Esophagus mucosa (tissue), 1 donor: ENCODE measurements around the gene ZSWIM6. TPM values are rescaled to one million over a fixed set of nuclear protein-coding genes. Genes with fewer than 3 reads are reported as not detected.

Experiments used
- ATAC-seq: fragments of 200-7000 bp; cut with Tn5 transposase; one replicate; pipeline ENCODE4 v1.9.1; 2020
- total RNA-seq: library from RNA; stranded (reverse); gene quantifications from one replicate; pipeline ENCODE4 v1.2.4, GENCODE V29; 2023
- donor health status: DM: yes; HTN: yes; CAD: no.

Gene ZSWIM6
- total RNA-seq, 1 donor from 2014 or later = 6.3 TPM

DNA sequence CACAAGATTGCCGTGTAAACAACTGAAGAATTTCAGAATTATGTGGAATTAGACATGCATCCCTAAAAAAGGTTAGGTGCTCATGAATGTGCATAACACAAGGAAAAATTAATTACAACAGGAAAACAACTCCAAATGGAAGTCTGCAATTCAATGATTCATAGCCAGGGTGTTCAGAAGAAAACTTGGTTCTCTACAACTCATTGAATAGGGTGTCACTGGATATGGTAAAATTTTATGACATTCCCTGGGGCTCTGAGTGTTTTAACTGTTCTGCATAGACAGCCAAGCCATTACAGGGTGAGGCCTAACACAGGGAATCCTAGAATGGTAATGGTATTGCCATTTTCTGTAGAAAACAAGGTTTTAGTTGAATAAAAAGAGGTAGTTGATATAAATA is 24.4 kb upstream of the ZSWIM6 start:
- ATAC-seq = no peak

DNA sequence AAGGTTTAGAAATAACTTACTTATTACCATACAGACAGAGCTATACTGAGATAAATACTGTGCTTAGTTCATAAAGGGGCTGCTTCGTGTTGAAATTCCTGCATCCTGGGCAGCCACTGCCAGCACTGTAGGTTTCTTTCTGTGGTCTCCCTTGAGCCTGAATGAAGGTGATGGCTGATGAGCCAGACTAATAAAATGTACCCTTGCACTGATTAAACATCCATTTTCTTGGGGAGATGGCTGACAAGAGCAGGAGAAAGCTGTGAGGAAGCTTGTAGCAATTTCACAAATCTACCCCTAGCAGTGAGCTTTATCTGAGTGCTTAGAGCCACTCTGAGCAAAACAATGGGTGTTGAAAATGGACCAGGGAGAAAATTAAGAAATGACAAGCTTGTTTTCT is 23.3 kb upstream of the ZSWIM6 start:
- no peak for ATAC-seq

DNA sequence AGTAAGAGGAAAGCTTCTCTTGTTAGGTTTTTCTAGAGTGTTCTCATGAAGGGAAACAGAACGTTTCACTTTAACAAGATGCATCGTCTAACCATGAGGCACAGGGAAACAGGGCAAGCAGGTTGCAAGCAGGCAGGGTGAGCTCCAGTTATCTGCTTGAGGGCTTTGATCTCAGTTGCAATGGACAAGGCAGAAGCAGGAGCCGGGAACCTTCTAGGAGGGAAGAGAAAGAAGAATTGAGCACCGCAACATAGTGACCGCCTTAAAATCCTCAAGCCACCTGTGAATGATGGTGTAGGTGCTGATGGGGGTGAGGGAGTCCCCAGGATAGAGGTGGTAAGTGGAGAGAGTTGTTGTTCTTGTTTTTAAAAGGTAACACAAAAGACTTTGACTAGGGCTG is 22.9 kb upstream of the ZSWIM6 start:
- ATAC-seq = no peak

DNA sequence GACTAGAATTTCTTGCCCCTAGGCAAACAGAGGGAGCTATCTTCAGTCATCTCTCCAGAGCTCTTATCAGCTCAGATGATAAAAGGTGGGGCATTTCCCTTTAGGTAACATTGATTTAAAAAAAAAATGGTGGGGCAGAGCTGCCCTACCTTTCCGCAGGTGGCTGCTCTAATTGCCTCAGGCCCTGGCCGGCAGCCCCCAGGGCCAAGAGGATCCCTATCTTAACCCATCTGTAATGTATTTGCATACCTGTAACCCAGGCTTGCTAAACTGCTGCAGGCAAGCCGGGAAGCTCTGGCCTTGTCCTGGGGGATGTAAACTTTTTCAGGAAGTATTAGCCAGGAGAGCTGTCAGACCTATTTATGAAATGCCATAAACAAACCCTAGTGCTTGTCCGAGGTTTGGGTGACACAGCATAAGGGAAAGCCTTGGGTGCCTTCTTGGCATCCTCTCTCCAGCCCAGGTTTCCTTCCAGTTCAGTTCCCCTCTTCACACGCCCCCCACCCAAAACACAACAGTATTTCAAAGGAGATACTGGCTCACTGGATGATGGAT is 20.9 kb upstream of the ZSWIM6 start:
- ATAC-seq = no peak

DNA sequence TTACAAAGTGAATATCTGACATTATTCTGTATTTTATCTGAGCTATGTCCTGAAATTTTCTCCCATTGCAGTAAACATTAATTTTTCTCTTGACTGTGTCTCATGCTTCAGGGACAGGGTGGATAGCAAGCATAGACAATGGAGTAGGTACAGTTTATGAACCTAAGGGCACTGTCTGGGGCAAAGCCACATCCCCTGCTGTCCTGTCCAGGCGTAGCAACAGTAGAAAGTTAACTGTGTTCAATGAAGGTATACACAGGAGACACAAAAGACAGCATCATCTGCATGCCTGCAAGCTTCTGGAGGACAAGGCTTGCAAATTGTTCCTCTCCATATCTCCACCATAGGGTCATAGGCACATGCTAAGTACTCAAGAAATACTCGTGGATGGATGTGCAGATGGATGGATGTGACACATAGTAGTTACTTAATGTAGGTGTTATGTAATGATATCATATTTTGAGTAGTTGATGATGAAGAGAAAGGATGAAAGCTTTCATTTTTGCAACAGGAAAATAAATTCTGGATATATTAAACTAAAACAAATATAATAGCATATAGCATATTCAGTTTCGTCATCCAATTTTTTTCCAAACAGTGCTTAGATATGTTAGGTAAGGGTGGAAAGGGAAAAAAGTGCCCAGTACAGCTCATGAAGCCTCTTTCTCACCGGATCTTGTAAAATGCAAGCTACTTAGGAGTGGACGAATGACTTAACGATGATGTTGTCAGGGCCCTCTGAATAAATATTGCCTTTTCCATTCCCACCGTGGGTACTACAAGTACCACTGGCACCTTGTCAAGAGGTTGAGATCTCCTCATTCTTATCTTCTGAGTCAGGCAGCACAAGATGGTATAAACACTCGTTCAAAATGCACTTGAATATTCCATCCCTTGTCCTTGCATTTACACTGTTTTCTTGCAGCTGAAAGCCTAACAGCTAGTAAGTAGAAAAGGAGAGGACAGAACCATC is 19.9 kb upstream of the ZSWIM6 start:
- no peak for ATAC-seq

DNA sequence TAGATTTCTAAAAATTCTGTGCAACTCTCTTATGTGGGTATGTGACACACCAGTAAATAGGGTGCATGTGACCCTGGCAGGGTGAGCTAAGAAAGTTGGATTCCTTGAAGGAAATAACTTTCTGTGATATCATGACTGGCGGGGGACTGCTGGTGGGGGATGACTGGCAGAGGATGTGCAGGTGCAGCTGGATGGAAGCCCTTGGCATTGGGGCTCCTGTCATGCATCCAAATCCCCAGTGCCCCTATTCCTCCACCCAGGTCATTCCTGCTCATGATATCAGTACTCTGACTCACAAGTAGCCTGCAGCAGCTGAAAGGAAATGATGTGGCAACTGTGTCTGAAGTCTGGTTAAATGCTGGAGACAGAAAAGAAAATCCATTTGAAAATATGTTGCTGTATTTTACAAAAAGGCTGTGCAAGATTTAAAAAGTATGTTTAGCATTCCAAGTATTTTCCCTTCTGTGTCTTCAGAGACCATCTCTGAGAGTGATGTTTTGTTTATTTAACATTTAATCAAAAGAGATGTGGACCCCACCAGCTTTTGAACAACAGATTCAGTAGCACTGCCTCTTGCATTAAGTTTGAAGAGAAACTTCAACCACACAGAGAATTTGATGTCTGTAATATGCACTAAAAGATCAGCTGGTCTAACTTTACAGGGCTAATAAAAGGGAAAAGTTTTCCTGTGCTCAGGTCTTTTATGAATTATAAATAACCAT is 17.9 kb upstream of the ZSWIM6 start:
- peak; percentile 65 for ATAC-seq

DNA sequence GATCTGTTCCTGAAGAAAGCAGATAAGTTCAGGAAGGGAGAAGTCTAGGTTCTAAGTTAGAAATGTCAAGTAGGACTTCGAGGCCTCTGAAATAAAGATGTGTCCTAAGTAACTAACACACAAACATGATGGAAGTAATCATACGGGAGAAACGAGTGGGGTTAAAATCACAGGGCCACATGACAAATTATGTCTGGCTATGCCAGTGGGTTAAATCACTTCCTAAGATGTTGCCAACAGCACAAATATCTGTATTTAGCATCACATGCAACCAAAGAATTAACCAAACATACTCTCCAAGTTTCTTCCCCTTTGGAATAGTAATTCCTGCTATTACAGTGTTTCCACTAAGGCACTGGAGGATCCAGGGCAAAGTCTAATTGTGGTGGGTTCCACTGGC is 13.7 kb upstream of the ZSWIM6 start:
- no peak for ATAC-seq

DNA sequence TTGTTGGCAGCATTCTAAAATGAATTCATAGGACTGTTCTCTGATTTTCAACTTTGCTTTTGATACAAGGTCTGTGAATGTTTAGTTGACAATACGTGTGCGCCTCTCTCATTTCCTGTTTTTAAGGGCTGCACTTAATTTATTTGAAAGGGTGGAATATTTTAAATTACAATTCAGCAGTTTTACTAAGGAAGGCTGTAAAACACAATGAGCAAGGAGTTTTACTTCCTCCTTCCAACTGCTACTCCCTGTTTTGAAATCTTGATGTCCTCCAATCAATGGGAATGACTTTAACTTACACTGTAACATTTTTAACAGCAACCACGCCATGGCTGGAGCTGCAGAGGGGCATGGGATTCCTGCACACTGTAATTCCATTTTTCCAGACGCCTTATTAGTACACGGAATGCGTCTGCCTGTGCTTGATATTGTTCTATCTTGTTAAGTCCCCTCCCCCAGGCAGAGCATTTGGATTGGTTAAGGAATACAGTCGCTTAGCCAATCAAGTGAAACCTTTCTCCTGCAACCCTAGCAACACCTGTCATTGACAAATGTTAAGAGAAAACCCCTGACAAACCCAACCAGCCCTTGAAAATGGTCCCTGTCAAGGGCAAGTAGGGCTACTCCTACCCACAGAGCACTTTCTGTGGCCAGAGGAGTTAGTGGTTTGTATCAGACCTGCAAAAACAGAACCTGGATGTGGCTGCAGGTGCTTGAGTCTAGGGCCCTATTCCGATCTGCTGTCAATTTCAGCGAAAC is 12.5 kb upstream of the ZSWIM6 start:
- ATAC-seq = peak; percentile 83

DNA sequence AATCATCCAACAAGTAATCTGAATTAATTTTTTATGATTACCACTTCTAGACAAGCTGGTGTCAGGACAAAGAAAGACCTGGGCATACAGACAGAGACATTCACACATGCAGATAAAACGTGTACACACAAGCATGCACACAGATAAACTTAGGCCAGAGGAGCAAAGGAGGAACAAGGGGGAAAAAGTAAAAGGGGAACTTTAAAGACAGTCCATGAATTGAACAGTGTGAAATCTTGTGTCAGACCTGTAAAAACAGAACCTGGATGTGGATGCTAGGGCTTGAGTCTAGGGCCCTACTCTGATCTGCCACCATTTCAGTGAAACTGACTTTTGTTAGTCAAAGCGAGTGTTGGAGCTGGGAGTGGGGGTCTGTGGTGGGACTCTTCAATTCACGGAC is 11.2 kb upstream of the ZSWIM6 start:
- ATAC-seq = no peak

DNA sequence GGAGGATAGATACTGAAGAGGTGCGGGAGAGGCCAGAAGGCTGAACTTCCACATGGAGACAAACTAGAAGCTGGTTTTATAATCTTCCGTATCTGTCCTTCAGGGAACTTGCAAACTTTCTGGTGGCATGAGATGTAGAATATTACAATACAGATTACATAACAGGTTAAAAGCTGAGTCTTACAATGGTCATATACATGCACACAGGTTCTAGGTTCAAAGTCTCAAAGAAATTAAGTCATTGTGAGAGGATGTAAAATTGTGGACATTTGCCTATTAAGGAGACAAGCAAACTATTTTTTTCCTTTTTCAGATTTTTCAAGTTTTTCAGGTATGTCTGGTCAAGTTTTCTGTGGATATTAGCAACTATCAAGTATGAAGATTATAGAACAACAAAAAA is 10.4 kb upstream of the ZSWIM6 start:
- no peak for ATAC-seq

DNA sequence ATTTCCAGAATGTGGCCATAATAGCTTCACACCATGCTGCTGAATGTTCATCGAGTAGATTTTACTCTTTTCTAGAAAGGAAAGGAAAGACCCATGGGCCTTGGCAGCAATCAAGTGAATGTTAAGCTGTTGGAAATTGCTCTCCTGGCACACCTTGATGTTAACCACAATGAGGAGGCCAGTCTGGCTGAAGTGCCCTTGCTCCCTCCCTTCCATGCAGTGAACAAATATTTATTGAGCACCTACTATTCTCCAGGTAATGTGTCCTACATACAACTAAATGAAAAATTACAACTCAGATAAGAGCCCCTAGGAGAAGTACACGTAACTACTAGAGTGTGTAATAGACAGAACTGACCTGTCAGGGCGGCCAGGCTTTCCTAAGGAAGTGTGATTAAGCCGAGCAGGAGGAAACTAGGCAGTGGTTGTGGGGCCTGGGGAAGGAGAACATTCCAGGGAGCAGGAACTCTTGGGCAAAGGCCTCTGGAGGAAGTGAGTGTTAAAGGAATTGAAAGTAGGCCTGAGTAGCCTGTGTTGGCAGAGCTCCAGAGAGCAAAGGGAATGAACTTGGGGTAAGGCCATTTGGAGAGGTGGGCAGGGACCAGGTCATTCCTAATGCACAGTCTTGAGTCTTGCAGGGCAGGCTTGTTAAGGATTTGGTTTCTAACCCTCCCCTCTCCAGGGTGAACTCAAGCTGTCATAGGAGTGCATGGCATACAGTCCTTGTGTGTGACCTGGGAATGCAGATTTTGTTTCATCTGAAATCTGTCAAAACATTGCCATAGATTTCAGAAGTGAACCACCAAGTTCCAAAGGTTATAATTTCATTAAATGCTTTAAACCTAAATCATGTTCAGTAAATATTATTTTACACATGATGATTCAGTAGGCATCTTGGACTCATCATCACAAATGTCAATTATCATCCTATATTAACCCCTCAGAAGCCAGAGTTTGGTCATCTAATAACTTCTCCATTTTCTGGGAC is 9.0 kb upstream of the ZSWIM6 start:
- ATAC-seq = peak; percentile 32

DNA sequence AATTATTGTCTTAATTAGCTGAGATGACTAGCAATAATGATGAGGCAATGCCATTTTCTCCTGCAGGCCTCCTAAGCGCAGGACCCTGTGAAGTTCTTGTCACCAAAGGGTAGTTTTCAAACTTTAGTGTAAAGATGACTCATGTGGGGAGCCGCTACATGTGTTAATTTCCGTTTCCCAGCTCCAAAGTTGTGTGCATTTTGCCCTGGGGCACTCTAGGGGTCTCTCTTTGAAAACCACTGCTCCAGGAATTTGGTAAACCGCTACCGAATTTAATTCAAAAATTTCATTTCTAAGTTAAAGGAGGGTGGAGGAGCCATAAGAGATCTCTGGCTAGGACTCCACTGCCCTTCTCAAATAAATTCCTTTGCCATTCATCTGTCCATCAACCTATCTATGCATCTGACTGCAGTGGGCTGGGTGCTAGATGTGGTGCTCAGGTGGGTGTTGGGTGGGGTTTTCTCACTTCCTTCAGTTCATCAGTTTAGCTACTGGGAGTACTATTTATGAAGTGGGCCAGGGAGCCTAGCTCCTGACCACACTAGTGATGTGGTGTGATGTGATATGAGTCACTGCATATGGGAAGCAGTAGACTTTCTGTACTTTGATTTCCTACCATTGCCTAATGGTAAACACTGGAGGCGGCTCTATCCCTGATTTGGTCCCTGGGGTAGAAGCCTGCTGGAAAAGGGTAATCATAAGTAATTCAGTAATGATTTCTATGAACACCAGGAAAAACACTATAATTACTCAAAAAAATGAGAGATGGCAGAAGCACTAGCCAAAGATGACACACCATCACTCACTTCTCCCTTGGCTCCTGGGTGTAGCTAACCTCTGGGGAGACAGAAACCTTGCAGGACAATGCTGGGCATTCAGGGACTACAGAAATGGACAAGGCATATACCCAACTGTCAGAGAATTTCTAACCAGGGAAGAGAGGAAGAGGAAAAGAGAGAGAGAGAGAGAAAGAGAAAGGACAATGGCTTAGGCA is 4.0 kb upstream of the ZSWIM6 start:
- no peak for ATAC-seq

DNA sequence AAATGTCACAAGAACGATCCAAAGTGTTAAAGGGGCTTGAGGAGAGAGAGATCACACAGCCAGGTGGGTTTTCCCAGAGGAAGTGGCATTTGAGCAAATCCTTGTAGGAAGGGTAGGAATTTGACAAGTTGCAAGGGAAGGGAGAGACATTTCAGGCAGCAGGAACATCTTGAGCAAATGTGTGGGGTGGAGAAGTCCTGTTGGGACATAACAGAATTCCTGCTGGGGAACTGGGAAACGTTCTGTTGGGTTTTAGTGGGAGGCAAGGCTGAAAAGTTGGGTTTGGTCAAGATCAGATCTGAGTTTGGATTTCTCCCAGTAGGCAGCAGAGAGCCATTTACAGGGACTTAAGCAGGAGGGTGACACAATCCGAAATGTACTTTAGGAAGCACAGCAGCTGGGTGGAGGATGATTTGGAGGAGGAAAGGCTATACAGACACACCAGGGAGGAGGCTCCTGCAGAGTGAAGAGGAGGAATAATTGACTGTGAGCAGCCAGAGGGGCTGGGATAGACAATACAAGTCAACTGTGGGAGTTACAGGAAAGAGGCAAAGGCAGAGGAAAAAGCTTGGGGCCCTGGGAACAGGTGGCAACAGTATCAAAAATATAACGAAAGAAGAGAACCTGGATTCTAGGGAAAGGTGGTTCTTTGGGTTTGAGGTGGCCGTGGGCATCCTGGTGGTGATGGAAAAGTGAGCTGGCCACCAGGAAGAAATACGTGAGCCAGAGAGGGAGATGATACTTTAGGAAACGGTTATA is 3.1 kb upstream of the ZSWIM6 start:
- ATAC-seq = no peak

DNA sequence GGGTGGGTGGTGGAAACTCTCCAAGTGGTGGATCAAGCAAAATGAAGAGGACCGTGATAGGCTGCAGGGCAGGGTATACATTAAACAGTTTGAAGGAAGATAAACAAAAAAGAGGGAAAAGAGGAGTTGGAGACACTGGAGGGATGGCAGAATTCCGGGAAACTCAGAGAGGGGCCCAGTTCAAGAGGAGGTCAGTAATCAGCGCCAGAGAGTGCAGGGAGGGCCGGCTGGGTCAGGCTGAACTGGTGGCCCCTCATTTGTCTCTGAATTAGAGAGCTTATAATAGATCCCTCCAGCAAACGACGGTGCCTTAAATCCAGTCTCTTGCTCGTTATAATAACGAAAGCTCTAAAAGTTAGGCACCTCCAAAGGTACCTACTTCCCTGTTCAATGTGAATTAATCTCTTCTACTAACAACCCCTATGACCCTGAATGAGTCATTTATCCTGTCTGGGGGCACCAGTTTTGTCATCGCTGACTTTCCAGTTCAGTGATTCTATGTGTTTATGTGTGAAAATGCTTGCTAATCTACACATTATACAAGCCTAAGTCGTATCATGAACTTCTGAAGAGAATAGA is 2.4 kb upstream of the ZSWIM6 start:
- ATAC-seq = no peak

DNA sequence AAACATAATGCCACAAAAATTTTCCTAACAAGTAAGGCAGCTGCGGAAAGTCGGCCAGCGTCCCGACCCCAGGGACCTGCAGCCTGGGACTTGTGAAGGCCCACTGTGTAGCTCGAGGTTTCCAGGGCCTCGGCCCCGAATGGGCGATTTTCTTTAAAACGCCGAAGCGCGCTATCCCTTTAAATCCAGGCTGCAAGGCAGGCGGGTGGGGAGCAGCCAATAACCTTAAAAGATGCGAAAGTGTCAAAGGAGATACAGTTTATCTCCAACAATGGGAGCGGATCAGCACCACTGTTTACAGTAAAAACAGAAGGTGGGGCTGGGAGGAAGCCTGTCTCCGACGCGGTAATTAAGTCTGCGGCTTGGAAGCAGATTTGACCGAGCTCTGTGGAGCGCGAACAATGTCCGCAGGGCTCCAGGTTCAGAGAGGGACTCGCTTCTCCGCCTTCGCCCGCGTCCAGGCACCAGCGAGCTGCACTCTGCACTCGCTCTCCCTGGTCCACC is 1.7 kb upstream of the ZSWIM6 start:
- no peak for ATAC-seq

DNA sequence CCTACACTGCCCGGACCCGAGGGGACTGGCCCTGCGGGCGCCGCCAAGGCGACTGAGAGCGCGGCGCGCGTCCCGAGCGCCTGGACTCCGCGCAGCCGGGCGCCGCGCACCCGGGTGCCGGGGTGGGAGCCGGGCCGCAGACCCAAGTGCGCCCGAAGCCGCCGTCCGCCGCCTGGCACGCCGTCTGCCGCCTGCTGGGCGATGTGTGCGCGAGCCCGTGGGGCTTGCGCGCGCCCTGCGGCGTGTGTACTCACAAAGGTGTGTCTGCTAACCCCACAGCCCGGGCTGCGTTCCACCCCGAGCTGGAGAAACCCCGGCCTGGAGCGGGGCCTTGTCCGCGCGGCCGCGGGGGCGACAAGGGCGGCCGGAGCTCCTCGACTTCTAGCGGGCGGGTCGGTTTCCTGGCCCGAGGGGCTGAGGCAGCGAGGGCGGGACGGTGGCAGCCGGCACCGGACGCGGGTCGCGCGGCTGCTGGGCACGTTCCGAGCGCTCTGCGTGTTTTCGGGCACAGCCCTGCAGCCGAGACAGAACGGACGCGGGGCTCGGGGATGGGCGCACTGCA is 1.1 kb upstream of the ZSWIM6 start:
- ATAC-seq = peak; percentile 69

DNA sequence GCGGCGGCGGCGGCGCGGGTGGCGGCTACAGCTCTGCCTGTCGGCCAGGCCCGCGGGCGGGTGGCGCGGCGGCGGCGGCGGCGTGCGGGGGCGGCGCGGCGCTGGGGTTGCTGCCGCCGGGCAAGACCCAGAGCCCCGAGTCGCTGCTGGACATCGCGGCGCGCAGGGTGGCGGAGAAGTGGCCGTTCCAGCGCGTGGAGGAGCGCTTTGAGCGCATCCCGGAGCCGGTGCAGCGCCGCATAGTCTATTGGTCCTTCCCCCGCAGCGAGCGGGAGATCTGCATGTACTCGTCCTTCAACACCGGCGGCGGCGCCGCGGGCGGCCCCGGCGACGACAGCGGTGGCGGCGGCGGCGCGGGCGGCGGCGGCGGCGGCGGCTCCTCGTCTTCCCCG is 296 bp downstream of the ZSWIM6 start:
- ATAC-seq = no peak

DNA sequence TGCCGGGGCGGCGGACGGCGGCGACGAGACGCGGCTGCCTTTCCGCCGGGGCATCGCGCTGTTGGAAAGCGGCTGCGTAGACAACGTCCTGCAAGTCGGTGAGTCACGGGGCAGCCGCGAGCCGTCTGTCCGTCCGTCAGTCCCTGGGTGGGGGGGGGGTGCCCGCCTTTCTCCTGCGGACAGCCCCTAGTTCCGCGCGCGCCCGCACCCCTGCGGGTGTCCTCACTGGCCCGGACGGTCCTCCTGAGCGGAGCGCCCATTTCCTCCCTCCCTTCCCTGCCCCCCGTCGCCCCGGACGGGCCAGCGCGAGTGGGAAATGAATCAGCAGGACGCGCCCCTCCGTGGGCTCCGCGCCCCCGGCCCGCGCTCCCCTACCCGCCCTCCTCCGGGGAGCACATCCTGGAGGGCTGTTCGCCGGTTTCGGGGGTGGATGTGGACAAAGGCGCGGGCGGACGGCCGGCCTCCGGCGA is 828 bp downstream of the ZSWIM6 start:
- ATAC-seq = no peak
